DND-41 (cell line): ENCODE data around the gene ANO2.

Source experiments
- ATAC-seq: fragments of 200-7000 bp; cut with Tn5 transposase; 3 replicates; pipeline ENCODE4 v1.9.1; 2021; ENCODE audit warnings: low read depth; ENCODE audit not compliant: insufficient read depth
- DNase-seq: peaks from one replicate; pipeline ENCODE4 v3.0.0-alpha.2; 2020
- H2AFZ ChIP-seq: 2 replicates; pipeline ENCODE4 v1.6.0; 2012; ENCODE audit warnings: low read depth, low read length
- H3K27ac ChIP-seq: 2 replicates; pipeline ENCODE4 v1.5.1; 2012; ENCODE audit warnings: low read length, inconsistent platforms
- H3K27me3 ChIP-seq: fragments of 200-600 bp; sonication (generic); 2 replicates; pipeline ENCODE4 v1.6.0; 2012; ENCODE audit warnings: low read length, mild to moderate bottlenecking, inconsistent platforms; ENCODE audit not compliant: insufficient read depth, poor library complexity
- H3K36me3 ChIP-seq: 2 replicates; pipeline ENCODE4 v1.5.1; 2012; ENCODE audit warnings: low read length, inconsistent platforms; ENCODE audit not compliant: insufficient read depth
- H3K4me1 ChIP-seq: 2 replicates; pipeline ENCODE4 v1.5.1; 2012; ENCODE audit warnings: mild to moderate bottlenecking, low read length; ENCODE audit not compliant: insufficient read depth
- H3K4me2 ChIP-seq: 2 replicates; pipeline ENCODE4 v1.6.0; 2012; ENCODE audit warnings: mild to moderate bottlenecking, moderate library complexity, low read length, inconsistent platforms; ENCODE audit not compliant: insufficient read depth
- H3K4me3 ChIP-seq, 2 experiments: fragments of 200-600 bp in 1 of 2; shearing (Covaris generic) in 1 of 2; 2 replicates each; pipeline ENCODE4 v1.5.1; 2012 to 2016; ENCODE audit warnings: inconsistent platforms in 2 of 2, low read length in 2 of 2, mild to moderate bottlenecking in 2 of 2, low read depth in 1 of 2, moderate library complexity in 1 of 2
- H3K79me2 ChIP-seq: 2 replicates; pipeline ENCODE4 v1.6.0; 2012; ENCODE audit warnings: low read length, inconsistent platforms; ENCODE audit not compliant: insufficient read depth
- H3K9ac ChIP-seq: 2 replicates; pipeline ENCODE4 v1.6.0; 2012; ENCODE audit warnings: low read depth, mild to moderate bottlenecking, inconsistent platforms, low read length, moderate library complexity
- H3K9me3 ChIP-seq: 2 replicates; pipeline ENCODE4 v1.5.1; 2012; ENCODE audit warnings: low read length, moderate library complexity, mild to moderate bottlenecking, inconsistent platforms; ENCODE audit not compliant: insufficient read depth, severe bottlenecking
- H4K20me1 ChIP-seq: 2 replicates; pipeline ENCODE4 v1.6.0; 2012; ENCODE audit warnings: low read length; ENCODE audit not compliant: insufficient read depth
- EZH2 ChIP-seq: IDR thresholded peaks from 3 replicates; pipeline ENCODE4 v1.6.1; 2012; ENCODE audit warnings: borderline replicate concordance, low read depth, mild to moderate bottlenecking, moderate library complexity, low read length, inconsistent platforms; ENCODE audit not compliant: severe bottlenecking
- TF ChIP-seq, protein P1 (sequence below): IDR thresholded peaks from 2 replicates; pipeline ENCODE4 v1.5.1; 2012; ENCODE audit warnings: borderline replicate concordance, low read length, moderate library complexity, mild to moderate bottlenecking; ENCODE audit not compliant: poor library complexity, severe bottlenecking; ENCODE audit errors: extremely low read depth

Gene ANO2

DNA sequence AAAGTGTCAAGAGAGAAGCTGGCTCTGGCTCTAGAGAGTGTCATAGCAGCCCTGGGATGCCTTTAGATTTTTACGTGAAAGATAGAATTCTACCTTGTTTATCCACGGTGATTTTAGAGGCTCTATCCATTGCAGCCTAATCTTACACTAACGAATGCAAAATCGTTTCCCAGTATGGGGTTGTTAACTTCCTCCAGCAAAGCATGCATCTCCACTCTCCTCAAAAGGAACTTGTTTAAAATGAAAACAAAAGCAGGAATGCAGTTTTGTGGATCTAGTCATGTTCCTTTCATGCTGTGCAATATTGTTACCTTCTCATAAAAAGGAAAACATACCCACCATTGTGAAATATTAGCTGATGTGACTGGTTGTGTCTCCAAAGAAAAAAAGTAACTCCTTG lies 88.4 kb downstream of the ANO2 start:
- H3K27ac ChIP-seq: no peak overlapping the region
- ATAC-seq (no peak), DNase-seq (no peak)
- peaks cover 19% of the 10 kb centered on the region for H3K27me3 ChIP-seq
- no peak overlapping the region for H2AFZ ChIP-seq
- no peak overlapping the region for H3K4me3 ChIP-seq
- TF ChIP-seq, protein P1, sequence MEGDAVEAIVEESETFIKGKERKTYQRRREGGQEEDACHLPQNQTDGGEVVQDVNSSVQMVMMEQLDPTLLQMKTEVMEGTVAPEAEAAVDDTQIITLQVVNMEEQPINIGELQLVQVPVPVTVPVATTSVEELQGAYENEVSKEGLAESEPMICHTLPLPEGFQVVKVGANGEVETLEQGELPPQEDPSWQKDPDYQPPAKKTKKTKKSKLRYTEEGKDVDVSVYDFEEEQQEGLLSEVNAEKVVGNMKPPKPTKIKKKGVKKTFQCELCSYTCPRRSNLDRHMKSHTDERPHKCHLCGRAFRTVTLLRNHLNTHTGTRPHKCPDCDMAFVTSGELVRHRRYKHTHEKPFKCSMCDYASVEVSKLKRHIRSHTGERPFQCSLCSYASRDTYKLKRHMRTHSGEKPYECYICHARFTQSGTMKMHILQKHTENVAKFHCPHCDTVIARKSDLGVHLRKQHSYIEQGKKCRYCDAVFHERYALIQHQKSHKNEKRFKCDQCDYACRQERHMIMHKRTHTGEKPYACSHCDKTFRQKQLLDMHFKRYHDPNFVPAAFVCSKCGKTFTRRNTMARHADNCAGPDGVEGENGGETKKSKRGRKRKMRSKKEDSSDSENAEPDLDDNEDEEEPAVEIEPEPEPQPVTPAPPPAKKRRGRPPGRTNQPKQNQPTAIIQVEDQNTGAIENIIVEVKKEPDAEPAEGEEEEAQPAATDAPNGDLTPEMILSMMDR: no peak
- no peak for TF ChIP-seq EZH2
- H3K79me2 ChIP-seq: no peaks in the 10 kb centered on the region
- no peaks in the 10 kb centered on the region for H3K36me3 ChIP-seq
- no peaks in the 10 kb centered on the region for H3K4me1 ChIP-seq
- H3K4me2 ChIP-seq: no peak overlapping the region
- no peaks in the 10 kb centered on the region; the same call in 1 of the 2 replicates for H4K20me1 ChIP-seq
- no peaks in the 10 kb centered on the region for H3K9me3 ChIP-seq
- no peak overlapping the region for H3K9ac ChIP-seq

DNA sequence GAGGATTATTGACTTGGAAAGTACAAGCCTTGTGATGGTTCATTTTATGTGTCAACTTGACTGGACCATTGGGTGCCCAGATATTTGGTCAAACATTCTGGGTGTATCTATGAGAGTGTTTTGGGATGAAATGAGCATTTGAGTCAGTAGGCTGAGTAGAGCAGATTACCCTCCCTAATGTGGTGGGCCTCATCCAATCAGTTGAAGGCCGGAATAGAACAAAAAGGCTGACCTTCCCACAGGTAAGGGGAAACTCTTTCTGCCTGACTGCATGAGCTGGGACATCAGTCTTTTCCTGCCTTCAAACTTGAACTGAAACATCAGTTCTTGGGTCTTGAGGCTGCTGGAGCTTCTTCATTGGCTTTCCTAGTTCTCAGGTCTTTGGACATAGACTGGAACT lies 98.1 kb downstream of the ANO2 start:
- no peak for ATAC-seq
- peaks cover 10% of the 10 kb centered on the region for H3K27me3 ChIP-seq
- TF ChIP-seq, protein P1: no peak
- no peak for TF ChIP-seq EZH2

DNA sequence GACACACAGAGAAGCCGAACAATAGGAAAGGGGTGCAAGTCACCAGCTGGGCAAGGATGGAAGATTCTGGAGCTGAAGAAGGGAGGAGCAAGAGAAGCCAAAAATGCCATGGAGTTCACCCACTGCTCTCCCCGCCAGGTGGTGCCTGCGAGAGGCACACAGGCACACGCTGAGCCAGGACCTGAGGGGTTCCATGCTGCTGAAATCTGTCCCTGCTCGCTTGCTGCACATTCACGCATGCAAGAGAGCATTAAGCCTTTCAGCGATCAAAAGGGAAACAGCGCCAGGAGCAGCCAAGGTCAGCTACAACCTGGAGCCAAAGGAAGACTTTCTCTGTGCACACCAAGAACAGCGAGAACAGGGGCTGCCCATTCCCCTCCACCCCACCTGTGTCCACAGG lies 104.1 kb downstream of the ANO2 start:
- TF ChIP-seq, protein P1: no peak
- TF ChIP-seq EZH2: no peak
- no peak overlapping the region for H3K4me2 ChIP-seq
- DNase-seq: no peak

More for the DNA sequence above, 98.1 kb downstream of the ANO2 start:
- Histone ChIP-seq H4K20me1 (no peaks in the 10 kb centered on the region), H2AFZ (no peak overlapping the region), H3K79me2 (no peaks in the 10 kb centered on the region), H3K4me2 (no peak overlapping the region), H3K9ac (no peak overlapping the region), H3K9me3 (no peaks in the 10 kb centered on the region), H3K4me3 (no peak overlapping the region), H3K27ac (no peak overlapping the region), H3K4me1 (no peaks in the 10 kb centered on the region), H3K36me3 (no peaks in the 10 kb centered on the region)
- DNase-seq: no peak

DNA sequence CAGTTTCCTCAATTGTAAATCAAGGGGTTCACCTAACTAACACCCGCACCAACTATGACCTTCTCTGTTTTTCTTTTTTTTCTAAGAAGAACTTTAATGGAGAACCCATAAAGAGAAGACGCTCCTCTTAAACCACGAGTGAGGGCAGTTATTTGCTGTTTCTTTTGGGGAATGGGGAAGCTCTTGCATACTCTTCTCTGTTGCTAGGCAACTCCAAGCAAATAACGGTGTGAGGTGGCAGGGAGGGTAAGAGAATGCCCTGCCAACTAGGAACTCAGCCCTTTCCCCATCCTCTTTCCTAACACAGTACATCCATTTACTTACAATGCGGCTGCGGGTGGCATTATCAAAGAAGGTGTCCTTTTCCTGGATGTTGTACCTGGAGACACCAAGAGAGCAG lies 114.9 kb downstream of the ANO2 start:
- H4K20me1 ChIP-seq: no peaks in the 10 kb centered on the region
- TF ChIP-seq, protein P1: no peak
- TF ChIP-seq EZH2: no peak
- H3K4me3 ChIP-seq: no peak overlapping the region
- H3K4me2 ChIP-seq: no peak overlapping the region
- H3K9me3 ChIP-seq: no peaks in the 10 kb centered on the region
- no peak overlapping the region for H3K27ac ChIP-seq
- DNase-seq (no peak), ATAC-seq (no peak)
- H3K36me3 ChIP-seq: no peaks in the 10 kb centered on the region
- no peak overlapping the region for H3K9ac ChIP-seq
- H2AFZ ChIP-seq: no peak overlapping the region
- H3K27me3 ChIP-seq: peaks cover 8% of the 10 kb centered on the region
- H3K79me2 ChIP-seq: no peaks in the 10 kb centered on the region
- H3K4me1 ChIP-seq: no peaks in the 10 kb centered on the region

More for the DNA sequence above, 104.1 kb downstream of the ANO2 start:
- Histone ChIP-seq H3K79me2 (no peaks in the 10 kb centered on the region), H3K36me3 (no peaks in the 10 kb centered on the region), H3K27ac (no peak overlapping the region), H3K4me1 (no peaks in the 10 kb centered on the region), H3K9ac (no peak overlapping the region), H3K27me3 (peaks cover 25% of the 10 kb centered on the region), H4K20me1 (no peaks in the 10 kb centered on the region), H3K9me3 (no peaks in the 10 kb centered on the region), H2AFZ (no peak overlapping the region), H3K4me3 (no peak overlapping the region)
- no peak for ATAC-seq
